HepG2 (cell line): ENCODE measurements around the gene PRPF38A. TPM values are rescaled to one million over a fixed set of nuclear protein-coding genes. Genes with fewer than 3 reads are reported as not detected.

Source experiments
- BCL6 ChIP-seq: IDR thresholded peaks from 2 replicates; pipeline ENCODE4 v1.6.1; 2016; ENCODE audit warnings: missing genetic modification reagents, missing compliant biosample characterization
- BRCA1 ChIP-seq: sonication (generic); formaldehyde crosslinking; IDR thresholded peaks from 2 replicates; pipeline ENCODE4 v1.4.0; 2020; ENCODE audit warnings: missing genetic modification reagents
- CBX2 ChIP-seq, 2 experiments: fragments of 200-600 bp in 1 of 2; sonication (generic); formaldehyde crosslinking in 1 of 2; IDR thresholded peaks; 2 replicates each; pipeline versions ENCODE4 v1.7.0 to v1.8.1; 2018 to 2022; ENCODE audit warnings: low read depth in 2 of 2, low read length in 1 of 2, mild to moderate bottlenecking in 1 of 2, missing genetic modification reagents in 1 of 2
- CENPX ChIP-seq: sonication (generic); formaldehyde crosslinking; IDR thresholded peaks from 2 replicates; pipeline ENCODE4 v1.9.0; 2021; ENCODE audit warnings: mild to moderate bottlenecking, missing genetic modification reagents, moderate library complexity
- HMG20B ChIP-seq: conservative IDR thresholded peaks from 2 replicates; pipeline ENCODE4 v1.6.1; 2016; ENCODE audit warnings: missing genetic modification reagents, missing compliant biosample characterization
- HOXA3 ChIP-seq: sonication (generic); formaldehyde crosslinking; IDR thresholded peaks from 2 replicates; pipeline ENCODE4 v1.5.0; 2020; ENCODE audit warnings: missing genetic modification reagents
- KLF11 ChIP-seq: IDR thresholded peaks from 2 replicates; pipeline ENCODE4 v1.6.1; 2016; ENCODE audit warnings: missing compliant biosample characterization
- MAZ ChIP-seq, 2 experiments: sonication (generic) in 1 of 2; formaldehyde crosslinking in 1 of 2; IDR thresholded peaks; 2 replicates each; pipeline versions ENCODE4 v1.5.0 to v1.6.1; 2012 to 2020; ENCODE audit warnings: low read depth in 2 of 2, mild to moderate bottlenecking in 2 of 2, borderline replicate concordance in 1 of 2, improper control_type of control experiment in 1 of 2, low read length in 1 of 2, missing genetic modification reagents in 1 of 2, moderate library complexity in 1 of 2
- NFYC ChIP-seq: IDR thresholded peaks from 2 replicates; pipeline ENCODE4 v1.6.1; 2016; ENCODE audit warnings: missing genetic modification reagents, missing compliant biosample characterization
- REL ChIP-seq: sonication (generic); formaldehyde crosslinking; conservative IDR thresholded peaks from 2 replicates; pipeline ENCODE4 v1.8.0; 2022; ENCODE audit warnings: mild to moderate bottlenecking, missing genetic modification reagents, moderate library complexity
- RELA ChIP-seq: sonication (generic); formaldehyde crosslinking; IDR thresholded peaks from 2 replicates; pipeline ENCODE4 v1.4.0; 2020; ENCODE audit warnings: missing genetic modification reagents
- SP1 ChIP-seq, 2 experiments: fragments of 450-650 bp in 1 of 2; sonication (generic) in 1 of 2; formaldehyde crosslinking in 1 of 2; IDR thresholded peaks; 2 replicates each; pipeline versions ENCODE4 v1.4.0 to v1.6.1; 2016 to 2020; ENCODE audit warnings: missing genetic modification reagents in 1 of 2
- ZFY ChIP-seq: sonication (generic); formaldehyde crosslinking; IDR thresholded peaks from 2 replicates; pipeline ENCODE4 v1.4.0; 2020; ENCODE audit warnings: missing genetic modification reagents
- ZNF3 ChIP-seq: IDR thresholded peaks from 2 replicates; pipeline ENCODE4 v1.7.0; 2017; ENCODE audit warnings: inconsistent platforms
- ZNF430 ChIP-seq: sonication (generic); formaldehyde crosslinking; IDR thresholded peaks from 2 replicates; pipeline ENCODE4 v1.9.0; 2021; ENCODE audit warnings: mild to moderate bottlenecking, missing genetic modification reagents
- ZNF547 ChIP-seq: sonication (generic); formaldehyde crosslinking; IDR thresholded peaks from 2 replicates; pipeline ENCODE4 v1.5.1; 2020; ENCODE audit warnings: mild to moderate bottlenecking, missing genetic modification reagents
- ZNF629 ChIP-seq: sonication (generic); formaldehyde crosslinking; conservative IDR thresholded peaks from 2 replicates; pipeline ENCODE4 v1.5.0; 2020; ENCODE audit warnings: missing genetic modification reagents
- ZNF780A ChIP-seq: sonication (generic); formaldehyde crosslinking; IDR thresholded peaks from 2 replicates; pipeline ENCODE4 v1.8.0; 2022; ENCODE audit warnings: mild to moderate bottlenecking, missing genetic modification reagents, moderate library complexity
- ZSCAN21 ChIP-seq: sonication (generic); formaldehyde crosslinking; IDR thresholded peaks from 2 replicates; pipeline ENCODE4 v1.8.0; 2022; ENCODE audit warnings: mild to moderate bottlenecking, missing genetic modification reagents, moderate library complexity, borderline replicate concordance
- polyA plus RNA-seq, 8 experiments: library from polyadenylated mRNA; depleted of rRNA in 3 of 8; stranded (reverse) in 7 of 8; unstranded in 1 of 8; fragments of >200 nt; fragmentation: Illumina TruSeq in 4 of 8; extraction: Trizol in 4 of 8; gene quantifications; 2 replicates each; pipeline versions ENCODE4 v1.2.1 to v1.2.3, GENCODE V29; 2011 to 2016; ENCODE audit warnings: low read depth in 4 of 8, missing spikeins in 1 of 8, mixed read lengths in 1 of 8; ENCODE audit not compliant: insufficient read depth in 1 of 8
- total RNA-seq, 5 experiments: library from RNA; depleted of rRNA; stranded (reverse); fragments of >200 nt; fragmentation: Illumina TruSeq; extraction: Trizol; gene quantifications; 2 replicates each; pipeline ENCODE4 v1.2.3, GENCODE V29; 2016; ENCODE audit warnings: low read depth in 1 of 5
- TF ChIP-seq, protein P1 (sequence below): sonication (generic); formaldehyde crosslinking; IDR thresholded peaks from 2 replicates; pipeline ENCODE4 v1.5.0; 2020; ENCODE audit warnings: mild to moderate bottlenecking, missing genetic modification reagents
- TF ChIP-seq, protein P2 (sequence below): sonication (generic); formaldehyde crosslinking; IDR thresholded peaks from 2 replicates; pipeline ENCODE4 v1.9.0; 2022; ENCODE audit warnings: low read depth, missing genetic modification reagents

PRPF38A gene
- total and polyA plus RNA-seq, 2 of the 13 experiments (the other 11 are each of a cell fraction or from before 2014, with no cell fraction given), result 18.3 to 45.5 TPM

DNA sequence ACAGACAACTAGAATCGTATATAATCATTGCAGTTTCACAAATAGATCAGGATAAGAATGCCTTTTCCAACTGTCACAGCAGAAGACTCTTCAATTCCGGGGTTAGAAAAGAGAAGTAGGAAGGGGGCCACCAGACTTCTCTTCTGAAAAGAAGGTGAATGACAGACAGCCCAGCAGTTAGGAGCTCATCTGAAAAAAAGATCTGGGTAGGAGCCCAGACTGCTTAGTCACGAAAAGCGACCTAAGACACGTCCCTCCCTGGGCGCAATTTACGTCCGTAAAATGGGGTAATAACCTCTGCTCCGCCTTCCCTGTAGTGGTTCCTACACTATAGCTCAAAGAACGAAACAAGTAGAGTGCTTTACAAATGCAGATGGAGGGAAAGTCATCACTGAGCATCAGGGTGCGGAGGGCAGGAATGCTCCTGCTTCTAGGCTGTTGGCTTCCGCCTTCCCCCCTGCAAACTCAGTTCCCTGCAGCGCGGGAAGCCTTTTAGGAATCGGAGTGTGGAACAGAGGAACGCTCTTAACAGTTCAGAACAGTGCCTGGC lies 761 bp upstream of the PRPF38A start (continued):
- TF ChIP-seq, protein P1, sequence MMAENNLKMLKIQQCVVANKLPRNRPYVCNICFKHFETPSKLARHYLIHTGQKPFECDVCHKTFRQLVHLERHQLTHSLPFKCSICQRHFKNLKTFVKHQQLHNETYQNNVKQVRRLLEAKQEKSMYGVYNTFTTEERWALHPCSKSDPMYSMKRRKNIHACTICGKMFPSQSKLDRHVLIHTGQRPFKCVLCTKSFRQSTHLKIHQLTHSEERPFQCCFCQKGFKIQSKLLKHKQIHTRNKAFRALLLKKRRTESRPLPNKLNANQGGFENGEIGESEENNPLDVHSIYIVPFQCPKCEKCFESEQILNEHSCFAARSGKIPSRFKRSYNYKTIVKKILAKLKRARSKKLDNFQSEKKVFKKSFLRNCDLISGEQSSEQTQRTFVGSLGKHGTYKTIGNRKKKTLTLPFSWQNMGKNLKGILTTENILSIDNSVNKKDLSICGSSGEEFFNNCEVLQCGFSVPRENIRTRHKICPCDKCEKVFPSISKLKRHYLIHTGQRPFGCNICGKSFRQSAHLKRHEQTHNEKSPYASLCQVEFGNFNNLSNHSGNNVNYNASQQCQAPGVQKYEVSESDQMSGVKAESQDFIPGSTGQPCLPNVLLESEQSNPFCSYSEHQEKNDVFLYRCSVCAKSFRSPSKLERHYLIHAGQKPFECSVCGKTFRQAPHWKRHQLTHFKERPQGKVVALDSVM, result no peak
- TF ChIP-seq CENPX (CRISPR knock-in tag) (no peak), HOXA3 (CRISPR knock-in tag) (no peak), HMG20B (CRISPR knock-in tag) (no peak), ZNF780A (CRISPR knock-in tag) (no peak), KLF11 (CRISPR knock-in tag) (no peak), RELA (CRISPR knock-in tag) (no peak), ZSCAN21 (CRISPR knock-in tag) (no peak), MAZ (IDR thresholded peaks at IDR 0.05; ENCODE audit: borderline replicate concordance, low read depth, low read length) (no peak), MAZ (CRISPR knock-in tag; IDR thresholded peaks at IDR 0.05; ENCODE audit: low read depth) (no peak), CBX2 (IDR thresholded peaks at IDR 0.05; ENCODE audit: low read depth, low read length) (no peak), CBX2 (CRISPR knock-in tag; IDR thresholded peaks at IDR 0.05; ENCODE audit: low read depth) (no peak), ZNF629 (CRISPR knock-in tag) (peak; percentile 82), ZNF547 (CRISPR knock-in tag) (no peak), ZNF3 (CRISPR knock-in tag) (no peak), REL (CRISPR knock-in tag) (no peak), NFYC (CRISPR knock-in tag) (no peak), BRCA1 (CRISPR knock-in tag) (0 out of 2 replicates have a peak, but pooled peaks have one; percentile 15), BCL6 (CRISPR knock-in tag) (no peak), SP1 (IDR thresholded peaks at IDR 0.05) (no peak), SP1 (CRISPR knock-in tag; IDR thresholded peaks at IDR 0.05) (no peak), ZFY (CRISPR knock-in tag) (no peak), ZNF430 (no peak)
- TF ChIP-seq, protein P2, sequence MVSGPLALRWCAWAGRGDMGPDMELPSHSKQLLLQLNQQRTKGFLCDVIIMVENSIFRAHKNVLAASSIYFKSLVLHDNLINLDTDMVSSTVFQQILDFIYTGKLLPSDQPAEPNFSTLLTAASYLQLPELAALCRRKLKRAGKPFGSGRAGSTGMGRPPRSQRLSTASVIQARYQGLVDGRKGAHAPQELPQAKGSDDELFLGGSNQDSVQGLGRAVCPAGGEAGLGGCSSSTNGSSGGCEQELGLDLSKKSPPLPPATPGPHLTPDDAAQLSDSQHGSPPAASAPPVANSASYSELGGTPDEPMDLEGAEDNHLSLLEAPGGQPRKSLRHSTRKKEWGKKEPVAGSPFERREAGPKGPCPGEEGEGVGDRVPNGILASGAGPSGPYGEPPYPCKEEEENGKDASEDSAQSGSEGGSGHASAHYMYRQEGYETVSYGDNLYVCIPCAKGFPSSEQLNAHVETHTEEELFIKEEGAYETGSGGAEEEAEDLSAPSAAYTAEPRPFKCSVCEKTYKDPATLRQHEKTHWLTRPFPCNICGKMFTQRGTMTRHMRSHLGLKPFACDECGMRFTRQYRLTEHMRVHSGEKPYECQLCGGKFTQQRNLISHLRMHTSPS (CRISPR knock-in tag), result no peak
